Neural cell (in vitro differentiated cells): ENCODE measurements around the gene APOH. TPM values are rescaled to one million over a fixed set of nuclear protein-coding genes. Genes with fewer than 3 reads are reported as not detected.

Experiments used
- H2AFZ ChIP-seq: fragments of 200-600, 300-800 bp; sonication (generic), shearing (Covaris generic); 2 replicates; pipeline ENCODE4 v1.6.0; 2014; ENCODE audit warnings: low read depth, mild to moderate bottlenecking, antibody characterized with exemption, low read length, moderate library complexity
- H3F3A ChIP-seq: fragments of 200-600 bp; shearing (Covaris generic); 2 replicates; pipeline ENCODE4 v1.6.1; 2016; ENCODE audit warnings: mild to moderate bottlenecking, moderate library complexity, mixed read lengths, antibody characterized with exemption, low read length; ENCODE audit not compliant: insufficient read depth, poor library complexity, severe bottlenecking
- H3K27ac ChIP-seq: fragments of 200-600, 300-800 bp; sonication (generic), shearing (Covaris generic); 2 replicates; pipeline ENCODE4 v1.5.1; 2014; ENCODE audit warnings: mild to moderate bottlenecking, low read length, moderate library complexity
- H3K27me3 ChIP-seq: fragments of 300-800, 200-600 bp; sonication (generic), shearing (Covaris generic); 2 replicates; pipeline ENCODE4 v1.6.0; 2014; ENCODE audit warnings: mild to moderate bottlenecking, low read depth, low read length, moderate library complexity; ENCODE audit not compliant: insufficient read depth
- H3K36me3 ChIP-seq: fragments of 300-800, 200-600 bp; sonication (generic), shearing (Covaris generic); 2 replicates; pipeline ENCODE4 v1.5.1; 2014; ENCODE audit warnings: mild to moderate bottlenecking, antibody characterized with exemption, low read length, moderate library complexity; ENCODE audit not compliant: insufficient read depth
- H3K4me2 ChIP-seq: fragments of 300-800, 200-600 bp; sonication (generic), shearing (Covaris generic); 2 replicates; pipeline ENCODE4 v1.6.0; 2014; ENCODE audit warnings: mild to moderate bottlenecking, low read length
- H3K4me3 ChIP-seq: fragments of 300-800, 200-600 bp; sonication (generic), shearing (Covaris generic); 2 replicates; pipeline ENCODE4 v1.5.1; 2014; ENCODE audit warnings: mild to moderate bottlenecking, low read length, moderate library complexity
- H3K79me2 ChIP-seq: fragments of 200-600 bp; shearing (Covaris generic); replicated peaks from 2 replicates; pipeline ENCODE4 v1.6.0; 2014; ENCODE audit warnings: mild to moderate bottlenecking, low read length, moderate library complexity; ENCODE audit not compliant: insufficient read depth
- H3K9ac ChIP-seq: fragments of 300-800, 200-600 bp; sonication (generic), shearing (Covaris generic); 2 replicates; pipeline ENCODE4 v1.6.1; 2016; ENCODE audit warnings: mild to moderate bottlenecking, low read length, mixed read lengths
- H3K9me2 ChIP-seq: fragments of 200-600 bp; shearing (Covaris generic); 2 replicates; pipeline ENCODE4 v1.6.1; 2016; ENCODE audit warnings: mild to moderate bottlenecking, low read length, mixed read lengths; ENCODE audit not compliant: insufficient read depth
- H3K9me3 ChIP-seq: fragments of 200-600, 300-800 bp; sonication (generic), shearing (Covaris generic); 2 replicates; pipeline ENCODE4 v1.6.1; 2016; ENCODE audit warnings: mild to moderate bottlenecking, mixed run types, low read length, moderate library complexity, mixed read lengths
- H4K20me1 ChIP-seq: fragments of 200-600 bp; shearing (Covaris generic); 2 replicates; pipeline ENCODE4 v1.6.1; 2016; ENCODE audit warnings: mild to moderate bottlenecking, mixed run types; ENCODE audit not compliant: insufficient read depth
- EP300 ChIP-seq: fragments of 450-650 bp; conservative IDR thresholded peaks from 2 replicates; pipeline ENCODE4 v1.6.1; 2014; ENCODE audit warnings: antibody characterized with exemption, mild to moderate bottlenecking, moderate library complexity; ENCODE audit not compliant: poor library complexity, severe bottlenecking
- EZH2 ChIP-seq: fragments of 200-600, 300-800 bp; shearing (Covaris generic), sonication (generic); IDR thresholded peaks from 2 replicates; pipeline ENCODE4 v1.6.1; 2014; ENCODE audit warnings: antibody characterized with exemption, low read length, borderline replicate concordance, mild to moderate bottlenecking; ENCODE audit not compliant: insufficient read depth, poor library complexity, severe bottlenecking
- MXI1 ChIP-seq: fragments of 450-650 bp; conservative IDR thresholded peaks from 2 replicates; pipeline ENCODE4 v1.6.1; 2014; ENCODE audit warnings: antibody characterized with exemption, mild to moderate bottlenecking; ENCODE audit not compliant: poor library complexity, severe bottlenecking
- POLR2AphosphoS5 ChIP-seq: IDR thresholded peaks from 2 replicates; pipeline ENCODE4 v1.6.1; 2012
- RAD21 ChIP-seq: fragments of 450-650 bp; conservative IDR thresholded peaks from 2 replicates; pipeline ENCODE4 v1.6.1; 2014; ENCODE audit warnings: antibody characterized with exemption, mild to moderate bottlenecking, moderate library complexity
- REST ChIP-seq: IDR thresholded peaks from 2 replicates; pipeline ENCODE4 v1.6.1; 2012; ENCODE audit warnings: borderline replicate concordance
- SMC3 ChIP-seq: fragments of 450-650 bp; conservative IDR thresholded peaks from 2 replicates; pipeline ENCODE4 v1.6.1; 2014; ENCODE audit warnings: antibody characterized with exemption, mild to moderate bottlenecking, moderate library complexity; ENCODE audit not compliant: poor library complexity
- TAF1 ChIP-seq: IDR thresholded peaks from 2 replicates; pipeline ENCODE4 v1.6.1; 2012; ENCODE audit warnings: low read depth
- polyA plus RNA-seq: library from polyadenylated mRNA; depleted of rRNA; stranded (reverse); fragments of >200 nt; gene quantifications from 2 replicates; pipeline ENCODE4 v1.2.3, GENCODE V29; 2014
- TF ChIP-seq, protein P1 (sequence below): fragments of 450-650 bp; IDR thresholded peaks from 2 replicates; pipeline ENCODE4 v1.5.1; 2014; ENCODE audit warnings: antibody characterized with exemption, mild to moderate bottlenecking, moderate library complexity; ENCODE audit not compliant: poor library complexity, severe bottlenecking

Gene APOH
- polyA plus RNA-seq, 1 donor from 2014 or later: not detected

GRCh38 chr17:66210208-66210574, 19.0 kb downstream of the APOH start:
- Histone ChIP-seq H3K4me3 (no peak overlapping the region), H3K9ac (no peak overlapping the region), H3K27me3 (no peaks in the 10 kb centered on the region), H3F3A (no peaks in the 10 kb centered on the region), H3K9me2 (no peaks in the 10 kb centered on the region), H3K4me2 (no peak overlapping the region), H3K36me3 (no peaks in the 10 kb centered on the region), H4K20me1 (no peaks in the 10 kb centered on the region), H3K79me2 (no peaks in the 10 kb centered on the region), H3K9me3 (no peaks in the 10 kb centered on the region), H3K27ac (no peak overlapping the region), H2AFZ (no peak overlapping the region)
- TF ChIP-seq, protein P1, sequence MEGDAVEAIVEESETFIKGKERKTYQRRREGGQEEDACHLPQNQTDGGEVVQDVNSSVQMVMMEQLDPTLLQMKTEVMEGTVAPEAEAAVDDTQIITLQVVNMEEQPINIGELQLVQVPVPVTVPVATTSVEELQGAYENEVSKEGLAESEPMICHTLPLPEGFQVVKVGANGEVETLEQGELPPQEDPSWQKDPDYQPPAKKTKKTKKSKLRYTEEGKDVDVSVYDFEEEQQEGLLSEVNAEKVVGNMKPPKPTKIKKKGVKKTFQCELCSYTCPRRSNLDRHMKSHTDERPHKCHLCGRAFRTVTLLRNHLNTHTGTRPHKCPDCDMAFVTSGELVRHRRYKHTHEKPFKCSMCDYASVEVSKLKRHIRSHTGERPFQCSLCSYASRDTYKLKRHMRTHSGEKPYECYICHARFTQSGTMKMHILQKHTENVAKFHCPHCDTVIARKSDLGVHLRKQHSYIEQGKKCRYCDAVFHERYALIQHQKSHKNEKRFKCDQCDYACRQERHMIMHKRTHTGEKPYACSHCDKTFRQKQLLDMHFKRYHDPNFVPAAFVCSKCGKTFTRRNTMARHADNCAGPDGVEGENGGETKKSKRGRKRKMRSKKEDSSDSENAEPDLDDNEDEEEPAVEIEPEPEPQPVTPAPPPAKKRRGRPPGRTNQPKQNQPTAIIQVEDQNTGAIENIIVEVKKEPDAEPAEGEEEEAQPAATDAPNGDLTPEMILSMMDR: no peak
- no peak for TF ChIP-seq EZH2
- no peak for TF ChIP-seq TAF1
- TF ChIP-seq SMC3: no peak
- no peak for TF ChIP-seq MXI1
- no peak for TF ChIP-seq EP300
- no peak for TF ChIP-seq RAD21
- TF ChIP-seq POLR2AphosphoS5: no peak
- TF ChIP-seq REST: no peak

- TF ChIP-seq EZH2: no peak
- no peak for TF ChIP-seq POLR2AphosphoS5
- TF ChIP-seq, protein P1: no peak
- no peak for TF ChIP-seq MXI1
- TF ChIP-seq EP300: no peak
- TF ChIP-seq TAF1: no peak
- no peak for TF ChIP-seq RAD21
- no peak for TF ChIP-seq REST
- no peak for TF ChIP-seq SMC3
- no peak overlapping the region for H3K4me3 ChIP-seq
- no peaks in the 10 kb centered on the region for H3F3A ChIP-seq
- no peak overlapping the region for H3K27ac ChIP-seq
- H2AFZ ChIP-seq: no peak overlapping the region
- no peaks in the 10 kb centered on the region for H3K79me2 ChIP-seq
- H3K4me2 ChIP-seq: no peak overlapping the region
- no peak overlapping the region for H3K9ac ChIP-seq
- H3K36me3 ChIP-seq: no peaks in the 10 kb centered on the region
- no peaks in the 10 kb centered on the region for H4K20me1 ChIP-seq
- no peaks in the 10 kb centered on the region for H3K9me3 ChIP-seq
- no peaks in the 10 kb centered on the region for H3K27me3 ChIP-seq
- H3K9me2 ChIP-seq: no peaks in the 10 kb centered on the region
These were observed 21.3 kb downstream of the APOH start for GRCh38 chr17:66207936-66208335.
